ENCODE data around the gene GBF1. TPM values are rescaled to one million over a fixed set of nuclear protein-coding genes. Genes with fewer than 3 reads are reported as not detected.
A peak's percentile ranks its signal among the peaks of the same experiment; 100 is the strongest.
"Not testable (repeated sequence)": the region's sequence is repeated elsewhere in the genome, so short reads cannot be mapped to it uniquely, and the experiment has no call there.

GBF1 gene
- total RNA-seq, 2 donors from 2014 or later = 32.1 to 44.2 TPM

DNA sequence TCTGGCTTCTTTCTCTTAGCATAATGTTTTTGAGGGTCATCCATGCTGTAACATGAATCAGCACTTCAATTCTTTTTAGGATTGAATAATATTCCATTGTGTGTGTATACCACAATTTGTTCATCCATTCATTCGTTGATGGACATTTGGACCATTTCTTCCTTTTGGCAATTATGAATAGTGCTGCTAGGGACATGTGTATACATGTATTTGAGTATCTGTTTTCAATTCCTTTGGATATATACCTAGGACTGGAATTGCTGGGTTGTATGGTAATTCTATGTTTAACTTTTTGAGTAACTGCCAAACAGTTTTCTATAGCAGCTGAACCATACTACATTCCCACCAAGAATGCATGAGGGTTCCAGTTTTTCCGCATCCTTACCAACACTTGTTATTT is 39.2 kb downstream of the GBF1 start:
- no peak for ATAC-seq
- H3K9me3 Mint-ChIP-seq = no peaks in the 10 kb centered on the region
- no peak for DNase-seq (ENCODE audit: low spot score in 2 of 2)
- peak overlapping the region in 1 of 2 donors; percentile 79 for H3K27ac Mint-ChIP-seq
- H3K36me3 Mint-ChIP-seq = peaks cover 7 to 8% of the 10 kb centered on the region in 2 donors

- peak; percentile 51 to 52 for ATAC-seq
- Mint-ChIP-seq H3K36me3 (peaks cover 7 to 8% of the 10 kb centered on the region in 2 donors), H3K27ac (peak overlapping the region in 1 of 2 donors; percentile 79), H3K9me3 (no peaks in the 10 kb centered on the region)
- DNase-seq (ENCODE audit: low spot score in 2 of 2) = no peak
These were observed 39.8 kb downstream of the GBF1 start for GRCh38 chr10:102285133-102285532.

DNA sequence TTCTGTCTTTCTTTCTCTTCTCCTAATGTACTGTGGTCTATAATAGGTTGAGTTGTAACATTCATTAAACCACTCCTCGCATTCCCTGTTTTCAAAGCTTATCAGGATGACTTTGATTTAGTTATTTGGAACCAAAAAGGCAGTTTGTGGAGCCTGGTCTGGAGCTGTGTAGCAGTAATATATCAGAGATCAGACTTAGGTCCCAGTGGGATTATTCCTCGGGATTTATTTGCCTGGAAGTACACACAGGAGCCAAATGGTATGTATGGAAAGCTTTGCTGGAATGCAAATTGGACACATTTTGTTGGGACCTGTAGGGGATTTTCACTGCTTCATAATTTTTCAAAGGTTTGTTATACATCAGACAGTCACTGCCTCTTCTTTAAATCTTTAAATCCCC is 40.9 kb downstream of the GBF1 start:
- ATAC-seq (no peak), DNase-seq (ENCODE audit: low spot score in 2 of 2) (no peak)
- Mint-ChIP-seq H3K27ac (peak overlapping the region in 1 of 2 donors; percentile 79), H3K36me3 (peaks cover 0 to 7% of the 10 kb centered on the region in 2 donors), H3K9me3 (no peaks in the 10 kb centered on the region)

- peaks cover 0 to 7% of the 10 kb centered on the region in 2 donors for H3K36me3 Mint-ChIP-seq
- DNase-seq (ENCODE audit: low spot score in 2 of 2) = no peak
- peak; percentile 74 to 78 for ATAC-seq
- peak overlapping the region; percentile 51 to 66 for H3K27ac Mint-ChIP-seq
- H3K9me3 Mint-ChIP-seq = no peaks in the 10 kb centered on the region
These were observed 42.2 kb downstream of the GBF1 start for GRCh38 chr10:102287538-102287937.

- Mint-ChIP-seq H3K36me3 (peaks cover 0 to 7% of the 10 kb centered on the region in 2 donors), H3K27ac (peak overlapping the region in 1 of 2 donors; percentile 66), H3K9me3 (no peaks in the 10 kb centered on the region)
- ATAC-seq (no peak), DNase-seq (ENCODE audit: low spot score in 2 of 2) (no peak)
These were observed 42.7 kb downstream of the GBF1 start for GRCh38 chr10:102287991-102288390.

GRCh38 chr10:102289356-102289755 is 44.0 kb downstream of the GBF1 start:
- no peaks in the 10 kb centered on the region for H3K9me3 Mint-ChIP-seq
- H3K27ac Mint-ChIP-seq = no peak overlapping the region
- no peak for ATAC-seq
- H3K36me3 Mint-ChIP-seq = peaks cover 0 to 7% of the 10 kb centered on the region in 2 donors
- no peak for DNase-seq (ENCODE audit: low spot score in 2 of 2)

DNA sequence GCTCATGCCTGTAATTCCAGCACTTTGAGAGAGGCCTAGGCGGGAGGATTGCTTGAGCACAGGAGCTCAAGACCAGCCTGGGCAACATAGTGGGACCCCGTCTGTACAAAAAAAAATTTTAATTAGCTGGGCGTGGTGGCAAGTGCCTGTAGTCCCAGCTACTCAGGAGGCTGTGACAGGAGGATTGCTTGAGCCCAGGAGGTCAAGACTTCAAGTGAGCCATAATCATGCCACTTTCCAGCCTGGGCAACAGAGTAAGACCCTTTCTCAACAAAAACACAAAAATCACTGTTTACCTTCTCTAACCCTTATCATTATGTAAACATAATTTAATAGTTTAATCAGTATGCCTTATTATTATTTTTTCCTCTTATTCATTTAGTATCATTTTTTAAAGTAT is 44.5 kb downstream of the GBF1 start:
- Mint-ChIP-seq H3K9me3 (no peaks in the 10 kb centered on the region), H3K36me3 (peaks cover 0 to 7% of the 10 kb centered on the region in 2 donors), H3K27ac (no peak overlapping the region)
- ATAC-seq = no peak
- no peak for DNase-seq (ENCODE audit: low spot score in 2 of 2)

DNA sequence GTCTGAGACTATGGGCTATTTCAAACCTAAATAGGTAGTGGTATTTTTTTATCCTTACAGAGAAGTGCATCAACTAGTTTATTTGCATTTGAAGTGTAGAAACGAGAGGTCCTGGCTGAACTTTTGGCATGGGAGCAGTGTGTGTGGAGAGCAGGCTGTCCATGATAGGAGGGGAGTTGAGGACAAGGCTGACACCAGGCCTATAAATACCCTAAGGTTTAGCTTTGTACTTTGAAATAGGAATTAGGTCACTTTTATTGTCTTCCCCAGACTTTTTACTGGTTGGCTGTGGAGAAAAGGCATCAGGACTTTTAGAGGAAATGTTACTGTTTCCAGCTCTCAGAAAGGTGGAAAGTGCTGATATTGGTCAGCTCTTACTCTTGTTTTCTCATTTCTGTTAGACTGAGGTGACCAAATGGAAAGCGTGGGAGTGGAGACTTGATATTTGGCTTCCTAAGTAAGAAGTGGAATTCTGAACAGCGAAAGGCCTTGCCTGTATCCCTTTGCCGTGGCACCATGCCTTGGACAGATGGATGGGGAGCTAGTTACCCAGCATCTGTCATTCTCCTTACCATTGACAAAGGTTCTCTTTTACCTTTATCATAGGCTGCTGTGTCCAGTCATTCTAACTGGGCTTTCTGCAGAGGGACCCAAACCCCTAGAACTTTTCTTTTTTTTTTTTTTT is 46.0 kb downstream of the GBF1 start:
- peak overlapping the region; percentile 7 to 90 for H3K27ac Mint-ChIP-seq

GRCh38 chr10:102297101-102297500 is 51.8 kb downstream of the GBF1 start:
- no peaks in the 10 kb centered on the region for H3K9me3 Mint-ChIP-seq
- no peak overlapping the region for H3K27ac Mint-ChIP-seq
- DNase-seq (ENCODE audit: low spot score in 2 of 2) (no peak), ATAC-seq (no peak)
- peaks cover 0 to 9% of the 10 kb centered on the region in 2 donors for H3K36me3 Mint-ChIP-seq

More for the DNA sequence above, 46.0 kb downstream of the GBF1 start:
- ATAC-seq (peak in 1 of 2 donors; percentile 7), DNase-seq (ENCODE audit: low spot score in 2 of 2) (no peak)
- Mint-ChIP-seq H3K36me3 (peaks cover 0 to under 1% of the 10 kb centered on the region in 2 donors), H3K9me3 (no peaks in the 10 kb centered on the region)

- no peaks in the 10 kb centered on the region for H3K9me3 Mint-ChIP-seq
- peaks cover 0 to 13% of the 10 kb centered on the region in 2 donors for H3K36me3 Mint-ChIP-seq
- peak overlapping the region in 1 of 2 donors; percentile 19 for H3K27ac Mint-ChIP-seq
- no peak for DNase-seq (ENCODE audit: low spot score in 2 of 2)
- no peak for ATAC-seq
These were observed 53.6 kb downstream of the GBF1 start for GRCh38 chr10:102298899-102299298.

DNA sequence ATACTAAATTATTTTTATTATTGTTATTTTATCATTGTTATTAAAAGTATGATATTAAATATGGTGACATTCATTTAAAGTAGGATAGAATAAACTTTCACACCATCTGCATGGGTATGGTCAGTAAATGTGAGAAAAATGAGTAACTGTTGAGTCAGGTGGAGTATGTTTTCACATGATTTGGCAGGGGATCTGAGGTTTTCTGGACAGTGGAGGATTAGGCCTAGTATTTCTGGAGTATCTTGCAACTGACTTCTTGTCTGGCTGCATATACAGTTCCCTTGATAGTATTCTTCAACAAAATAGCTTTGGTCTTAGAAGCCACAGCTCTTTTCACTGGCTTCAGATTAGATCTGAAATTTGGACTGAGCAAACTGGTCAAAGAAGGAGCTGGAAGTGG is 54.5 kb downstream of the GBF1 start:
- DNase-seq (ENCODE audit: low spot score in 2 of 2) = no peak
- Mint-ChIP-seq H3K36me3 (peaks cover 0 to 13% of the 10 kb centered on the region in 2 donors), H3K27ac (peak overlapping the region in 1 of 2 donors; percentile 88), H3K9me3 (no peaks in the 10 kb centered on the region)
- peak; percentile 64 to 85 for ATAC-seq

- ATAC-seq = peak; percentile 47 to 78
- H3K9me3 Mint-ChIP-seq = no peaks in the 10 kb centered on the region
- peaks cover 0 to 13% of the 10 kb centered on the region in 2 donors for H3K36me3 Mint-ChIP-seq
- no peak for DNase-seq (ENCODE audit: low spot score in 2 of 2)
- peak overlapping the region; percentile 79 to 88 for H3K27ac Mint-ChIP-seq
These were observed 55.0 kb downstream of the GBF1 start for GRCh38 chr10:102300278-102300843.

DNA sequence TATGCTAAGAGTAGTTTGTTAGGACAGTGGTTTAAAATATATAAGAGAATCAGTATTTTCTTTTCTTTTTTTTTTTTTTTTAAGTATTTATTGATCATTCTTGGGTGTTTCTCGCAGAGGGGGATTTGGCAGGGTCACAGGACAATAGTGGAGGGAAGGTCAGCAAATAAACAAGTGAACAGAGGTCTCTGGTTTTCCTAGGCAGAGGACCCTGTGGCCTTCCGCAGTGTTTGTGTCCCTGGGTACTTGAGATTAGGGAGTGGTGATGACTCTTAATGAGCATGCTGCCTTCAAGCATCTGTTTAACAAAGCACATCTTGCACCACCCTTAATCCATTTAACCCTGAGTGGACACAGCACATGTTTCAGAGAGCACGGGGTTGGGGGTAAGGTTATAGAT is 55.6 kb downstream of the GBF1 start:
- ATAC-seq; DNase-seq (ENCODE audit: low spot score in 2 of 2); H3K9me3 Mint-ChIP-seq: not testable (repeated sequence)
- H3K27ac Mint-ChIP-seq = peak overlapping the region in 1 of 2 donors; percentile 88
- peaks cover 0 to 13% of the 10 kb centered on the region in 2 donors for H3K36me3 Mint-ChIP-seq

DNA sequence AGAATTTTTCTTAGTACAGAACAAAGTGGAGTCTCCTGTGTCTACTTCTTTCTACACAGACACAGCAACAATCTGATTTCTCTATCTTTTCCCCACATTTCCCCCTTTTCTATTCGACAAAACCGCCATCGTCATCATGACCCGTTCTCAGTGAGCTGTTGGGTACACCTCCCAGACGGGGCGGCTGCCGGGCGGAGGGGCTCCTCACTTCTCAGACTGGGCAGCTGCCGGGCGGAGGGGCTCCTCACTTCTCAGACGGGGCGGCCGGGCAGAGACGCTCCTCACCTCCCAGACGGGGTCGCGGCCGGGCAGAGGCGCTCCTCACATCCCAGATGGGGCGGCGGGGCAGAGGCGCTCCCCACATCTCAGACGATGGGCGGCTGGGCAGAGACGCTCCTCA is 56.0 kb downstream of the GBF1 start:
- not testable (repeated sequence) for ATAC-seq; H3K27ac Mint-ChIP-seq; DNase-seq (ENCODE audit: low spot score in 2 of 2); H3K9me3 Mint-ChIP-seq
- H3K36me3 Mint-ChIP-seq = peaks cover 0 to 13% of the 10 kb centered on the region in 2 donors

DNA sequence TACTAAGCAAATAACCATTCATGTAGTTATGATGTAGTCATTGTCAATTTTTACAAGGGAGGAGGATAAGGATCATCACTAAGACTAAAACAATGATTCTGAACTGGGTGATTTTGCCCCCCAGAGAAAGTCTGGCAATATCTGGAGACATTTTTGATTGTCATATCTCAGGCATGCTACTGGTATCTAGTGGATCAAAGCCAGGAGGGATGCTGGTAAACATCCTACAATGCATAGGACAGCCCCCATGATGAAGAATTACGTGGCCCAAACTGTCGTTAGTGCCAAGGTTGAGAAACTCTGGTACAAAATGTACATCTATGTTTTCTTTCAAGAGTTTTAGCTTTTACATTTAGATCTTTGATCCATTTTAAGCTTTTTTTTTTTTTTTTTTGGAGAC is 57.3 kb downstream of the GBF1 start:
- H3K27ac Mint-ChIP-seq = peak overlapping the region in 1 of 2 donors; percentile 27
- H3K9me3 Mint-ChIP-seq = no peaks in the 10 kb centered on the region
- no peak for ATAC-seq
- DNase-seq (ENCODE audit: low spot score in 2 of 2) = no peak
- peaks cover 0 to 21% of the 10 kb centered on the region in 2 donors for H3K36me3 Mint-ChIP-seq

DNA sequence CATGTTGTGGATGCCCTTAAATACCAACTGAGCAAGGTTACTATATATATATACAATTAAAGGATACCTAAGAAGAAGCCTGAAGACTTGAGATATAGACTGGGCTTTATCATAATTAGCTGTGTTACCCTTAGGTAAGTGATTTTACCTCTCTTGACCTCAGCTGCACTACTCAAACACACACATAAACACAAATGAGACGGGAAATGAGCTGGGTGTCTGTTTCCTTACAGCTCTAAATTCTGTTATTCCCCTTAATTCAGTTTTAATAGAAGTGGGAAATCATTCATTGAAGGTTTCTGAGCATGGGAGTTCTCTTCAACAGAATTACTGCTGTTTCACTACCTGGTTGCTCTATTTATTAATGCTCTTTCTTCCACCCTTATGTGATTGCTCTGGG is 60.7 kb downstream of the GBF1 start:
- Mint-ChIP-seq H3K27ac (peak overlapping the region in 1 of 2 donors; percentile 48), H3K9me3 (no peaks in the 10 kb centered on the region), H3K36me3 (peaks cover 0 to 15% of the 10 kb centered on the region in 2 donors)
- ATAC-seq (no peak), DNase-seq (ENCODE audit: low spot score in 2 of 2) (no peak)

DNA sequence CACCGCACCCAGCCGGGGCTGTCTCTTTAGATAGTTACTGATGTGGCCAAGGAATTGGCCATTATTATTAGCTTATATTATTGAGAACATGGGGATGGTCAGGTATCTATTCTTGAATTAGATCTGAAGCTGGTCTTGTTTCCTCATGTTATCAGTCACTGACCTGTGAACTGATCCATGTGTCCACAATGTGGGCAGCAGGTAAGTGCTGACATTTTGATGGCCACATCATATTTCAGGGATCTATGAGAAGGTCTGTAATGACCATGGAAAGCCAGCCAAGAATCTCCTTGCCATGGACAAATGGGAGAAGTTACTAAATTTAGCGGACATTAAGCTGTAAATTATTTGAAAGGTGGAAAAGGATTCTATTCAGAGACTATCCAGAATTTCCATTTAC is 61.4 kb downstream of the GBF1 start:
- H3K9me3 Mint-ChIP-seq = no peaks in the 10 kb centered on the region
- DNase-seq (ENCODE audit: low spot score in 2 of 2) (no peak), ATAC-seq (no peak)
- peaks cover 0 to 15% of the 10 kb centered on the region in 2 donors for H3K36me3 Mint-ChIP-seq
- H3K27ac Mint-ChIP-seq = no peak overlapping the region

DNA sequence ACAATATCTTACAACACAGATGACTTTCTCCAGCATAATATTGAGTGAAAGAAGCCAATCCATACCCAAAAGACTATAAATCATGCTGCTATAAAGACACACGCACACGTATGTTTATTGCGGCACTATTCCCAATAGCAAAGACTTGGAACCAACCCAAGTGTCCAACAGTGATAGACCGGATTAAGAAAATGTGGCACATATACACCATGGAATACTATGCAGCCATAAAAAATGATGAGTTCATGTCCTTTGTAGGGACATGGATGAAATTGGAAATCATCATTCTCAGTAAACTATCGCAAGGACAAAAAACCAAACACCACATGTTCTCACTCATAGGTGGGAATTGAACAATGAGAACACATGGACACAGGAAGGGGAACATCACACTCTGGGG is 63.0 kb downstream of the GBF1 start:
- H3K36me3 Mint-ChIP-seq; H3K9me3 Mint-ChIP-seq; H3K27ac Mint-ChIP-seq; ATAC-seq; DNase-seq (ENCODE audit: low spot score in 2 of 2): not testable (repeated sequence)

All from activated naive CD4-positive, alpha-beta T cell treated with anti-CD3 and anti-CD28 coated beads, Interleukin-2, amount 50 U/mL, for 72 hours (primary cell).